H1 (cell line): ENCODE results near the gene NIT2. TPM values are rescaled to one million over a fixed set of nuclear protein-coding genes. Genes with fewer than 3 reads are reported as not detected.

Source experiments
- CTCF ChIA-PET: fragments of 300-600 bp; sonication (Branson Sonifier 250); formaldehyde crosslinking; loops from one replicate; lab custom pipeline; 2021; ENCODE audit not compliant: partially characterized antibody; lab: Charles Lee
- POLR2A ChIA-PET: fragments of 300-600 bp; sonication (Branson Sonifier 250); formaldehyde crosslinking; loops from one replicate; lab custom pipeline; 2021; ENCODE audit warnings: inconsistent platforms; ENCODE audit not compliant: partially characterized antibody; lab: Charles Lee
- DNase-seq, 2 experiments: peaks; one replicate each; pipeline versions ENCODE4 v3.0.0 to v3.0.0-alpha.2; 2010 to 2022; ENCODE audit warnings: low spot score in 2 of 2, low read depth in 1 of 2, mixed read lengths in 1 of 2
- FAIRE-seq: peaks from 2 replicates; lab custom pipeline; 2011; peaks lifted over from hg19 to GRCh38; lab: Jason Lieb, UNC
- H2AFZ ChIP-seq: 2 replicates; pipeline ENCODE4 v1.8.1; 2012; ENCODE audit warnings: low read length, inconsistent platforms
- H2AK5ac ChIP-seq: 2 replicates; pipeline ENCODE4 v1.6.1; 2013; ENCODE audit warnings: low read depth, low read length
- H2BK120ac ChIP-seq: replicated peaks from 2 replicates; pipeline ENCODE3; 2013; ENCODE audit warnings: low read depth, low read length, inconsistent platforms
- H2BK12ac ChIP-seq: 2 replicates; pipeline ENCODE4 v1.6.1; 2013; ENCODE audit warnings: low read depth, low read length
- H2BK15ac ChIP-seq: 2 replicates; pipeline ENCODE4 v1.6.1; 2013; ENCODE audit warnings: low read length
- H2BK20ac ChIP-seq: 2 replicates; pipeline ENCODE4 v1.6.1; 2013; ENCODE audit warnings: low read length
- H2BK5ac ChIP-seq: 2 replicates; pipeline ENCODE4 v1.6.1; 2013; ENCODE audit warnings: low read depth, low read length
- H3K14ac ChIP-seq: 2 replicates; pipeline ENCODE4 v1.6.1; 2013; ENCODE audit warnings: inconsistent platforms; ENCODE audit not compliant: insufficient read length
- H3K18ac ChIP-seq: 2 replicates; pipeline ENCODE4 v1.6.1; 2013; ENCODE audit warnings: low read length; ENCODE audit errors: extremely low read depth
- H3K23ac ChIP-seq: 2 replicates; pipeline ENCODE4 v1.6.1; 2013; ENCODE audit warnings: inconsistent platforms; ENCODE audit not compliant: insufficient read length
- H3K23me2 ChIP-seq: 2 replicates; pipeline ENCODE4 v1.6.1; 2013; ENCODE audit warnings: low read depth, low read length
- H3K27ac ChIP-seq: 2 replicates; pipeline ENCODE4 v1.6.1; 2011; ENCODE audit warnings: low read depth, low read length, inconsistent platforms
- H3K27me3 ChIP-seq, 4 experiments: replicated peaks in 1 of 4; 1 replicate in 1 of 4; 2 replicates in 3 of 4; pipeline versions ENCODE4 v1.6.1 to v1.8.1; 2011 to 2013; ENCODE audit warnings: low read length in 3 of 4, mild to moderate bottlenecking in 3 of 4, inconsistent platforms in 2 of 4, mixed read lengths in 2 of 4, moderate library complexity in 1 of 4; ENCODE audit not compliant: control insufficient read depth in 3 of 4, insufficient read depth in 3 of 4; ENCODE audit errors: extremely low read depth in 1 of 4
- H3K36me3 ChIP-seq, 4 experiments: 2 replicates each; pipeline versions ENCODE4 v1.6.1 to v1.8.1; 2011 to 2013; ENCODE audit warnings: mild to moderate bottlenecking in 4 of 4, low read length in 3 of 4, moderate library complexity in 2 of 4, control low read depth in 1 of 4, inconsistent platforms in 1 of 4; ENCODE audit not compliant: insufficient read depth in 4 of 4, control insufficient read depth in 2 of 4
- H3K4ac ChIP-seq: replicated peaks from 2 replicates; pipeline ENCODE3; 2013; ENCODE audit warnings: low read length, low read depth, mixed read lengths, inconsistent platforms; ENCODE audit not compliant: insufficient read length
- H3K4me1 ChIP-seq, 4 experiments: replicated peaks in 1 of 4; 1 replicate in 1 of 4; 2 replicates in 3 of 4; pipeline versions ENCODE4 v1.6.1 to v1.8.1; 2011 to 2013; ENCODE audit warnings: low read length in 3 of 4, inconsistent platforms in 2 of 4, mixed read lengths in 1 of 4; ENCODE audit not compliant: insufficient read depth in 4 of 4, control insufficient read depth in 3 of 4
- H3K4me2 ChIP-seq, 2 experiments: 2 replicates each; pipeline versions ENCODE4 v1.6.1 to v1.8.1; 2011 to 2013; ENCODE audit warnings: low read depth in 2 of 2, low read length in 2 of 2, control low read depth in 1 of 2, inconsistent platforms in 1 of 2, mild to moderate bottlenecking in 1 of 2; ENCODE audit not compliant: insufficient read depth in 1 of 2
- H3K4me3 ChIP-seq, 4 experiments: fragments of 200-600, 300-600 bp in 1 of 4; sonication (generic), shearing (Covaris generic), sonication (Bioruptor Twin) in 1 of 4; 2 replicates each; pipeline versions ENCODE4 v1.5.1 to v1.8.1; 2011 to 2016; ENCODE audit warnings: low read length in 4 of 4, low read depth in 3 of 4, control low read depth in 2 of 4, inconsistent platforms in 2 of 4, mild to moderate bottlenecking in 2 of 4, mixed read lengths in 1 of 4, moderate library complexity in 1 of 4; ENCODE audit not compliant: insufficient read depth in 2 of 4; ENCODE audit errors: extremely low read depth in 1 of 4
- H3K56ac ChIP-seq: replicated peaks from 2 replicates; pipeline ENCODE3; 2013; ENCODE audit warnings: low read depth, mild to moderate bottlenecking, mixed read lengths, low read length, inconsistent platforms; ENCODE audit not compliant: insufficient read length
- H3K79me1 ChIP-seq: 2 replicates; pipeline ENCODE4 v1.6.1; 2013; ENCODE audit warnings: low read depth, low read length, control low read depth
- H3K79me2 ChIP-seq, 2 experiments: 2 replicates each; pipeline versions ENCODE4 v1.6.1 to v1.8.1; 2012 to 2013; ENCODE audit warnings: low read length in 2 of 2, mild to moderate bottlenecking in 2 of 2, inconsistent platforms in 1 of 2; ENCODE audit not compliant: insufficient read depth in 2 of 2, control insufficient read depth in 1 of 2
- H3K9ac ChIP-seq, 4 experiments: replicated peaks in 1 of 4; 1 replicate in 1 of 4; 2 replicates in 3 of 4; pipeline versions ENCODE4 v1.6.1 to v1.8.1; 2011 to 2013; ENCODE audit warnings: low read depth in 3 of 4, low read length in 3 of 4, control low read depth in 2 of 4, mild to moderate bottlenecking in 2 of 4, moderate library complexity in 2 of 4, inconsistent platforms in 1 of 4; ENCODE audit errors: extremely low read depth in 1 of 4
- H3K9me3 ChIP-seq, 2 experiments: 2 replicates each; pipeline versions ENCODE4 v1.6.1 to v1.8.1; 2012 to 2013; ENCODE audit warnings: mild to moderate bottlenecking in 2 of 2, moderate library complexity in 2 of 2, control low read depth in 1 of 2, inconsistent platforms in 1 of 2, low read depth in 1 of 2, low read length in 1 of 2, mixed read lengths in 1 of 2; ENCODE audit not compliant: insufficient read depth in 2 of 2
- H4K20me1 ChIP-seq, 2 experiments: replicated peaks in 1 of 2; 2 replicates each; pipeline versions ENCODE3 to v1.8.1; 2011 to 2013; ENCODE audit warnings: inconsistent platforms in 2 of 2, low read length in 2 of 2, mild to moderate bottlenecking in 1 of 2; ENCODE audit not compliant: insufficient read depth in 2 of 2, control insufficient read depth in 1 of 2
- H4K5ac ChIP-seq: 2 replicates; pipeline ENCODE4 v1.6.1; 2013; ENCODE audit warnings: low read length, low read depth, mixed read lengths, inconsistent platforms; ENCODE audit not compliant: insufficient read length
- H4K8ac ChIP-seq: 2 replicates; pipeline ENCODE4 v1.8.0; 2013; ENCODE audit warnings: mild to moderate bottlenecking, moderate library complexity, low read length, inconsistent platforms; ENCODE audit not compliant: insufficient read depth; ENCODE audit errors: extremely low read depth
- H4K91ac ChIP-seq: replicated peaks from 2 replicates; pipeline ENCODE3; 2013; ENCODE audit warnings: low read length, mixed read lengths, inconsistent platforms; ENCODE audit not compliant: insufficient read length
- ATF3 ChIP-seq: IDR thresholded peaks from 2 replicates; pipeline ENCODE4 v1.6.1; 2011; ENCODE audit warnings: low read depth, mild to moderate bottlenecking, low read length; ENCODE audit not compliant: insufficient read depth
- EGR1 ChIP-seq: IDR thresholded peaks from 2 replicates; pipeline ENCODE4 v1.6.1; 2011; ENCODE audit warnings: low read depth, low read length, borderline replicate concordance
- NRF1 ChIP-seq: IDR thresholded peaks from 2 replicates; pipeline ENCODE4 v1.6.1; 2011; ENCODE audit warnings: mild to moderate bottlenecking, low read depth, low read length, improper control_type of control experiment
- WGBS, 2 experiments: shearing (Covaris generic) in 1 of 2; methylation state at CpG; one replicate each; pipeline versions ENCODE4 v1.1.6 to v1.1.7; 2013 to 2015; ENCODE audit warnings: low lambda C conversion rate in 2 of 2, mixed read lengths in 2 of 2, inconsistent platforms in 1 of 2, low coverage in 1 of 2, missing lambda C conversion rate in 1 of 2; ENCODE audit not compliant: insufficient replicate concordance in 2 of 2, insufficient coverage in 1 of 2, insufficient read length in 1 of 2; ENCODE audit errors: extremely low coverage in 1 of 2, missing lambda C conversion rate in 1 of 2; 5-methylcytosine and 5-hydroxymethylcytosine counted together
- polyA plus RNA-seq, 7 experiments: library from polyadenylated mRNA; depleted of rRNA in 3 of 7; stranded (reverse) in 5 of 7; unstranded in 2 of 7; fragments of >200 nt in 5 of 7; fragments of 200-250 nt in 2 of 7; gene quantifications; 1 replicate in 5 of 7; 2 replicates in 1 of 7; 4 replicates in 1 of 7; pipeline versions ENCODE4 v1.2.1 to v1.2.3, GENCODE V29; 2011 to 2013; ENCODE audit warnings: missing spikeins in 2 of 7, mixed read lengths in 2 of 7
- total RNA-seq: library from RNA; stranded (reverse); fragmentation: NEBNext Ultra II Directional; extraction: Animal tissue kit (Norgen Biotek cat#: 25700); gene quantifications from 2 replicates; pipeline ENCODE4 v1.2.1, GENCODE V29; 2021

The NIT2 gene
- total and polyA plus RNA-seq, 2 of the 8 experiments (the other 6 are each of a cell fraction or from before 2014, with no cell fraction given): 15.2 to 25.3 TPM

GRCh38 chr3:100289339-100289738, 45.2 kb upstream of the NIT2 start:
- Histone ChIP-seq H3K27ac (no peak overlapping the region), H2BK15ac (no peak overlapping the region), H3K4me3 (no peak overlapping the region), H2BK20ac (no peak overlapping the region), H3K9ac (no peak overlapping the region), H3K36me3 (peaks cover 0 to 3% (median 0%) of the 10 kb centered on the region in 4 experiments; a peak in 2 of 8 replicates), H4K8ac (no peak overlapping the region), H3K4me1 (no peaks in the 10 kb centered on the region), H4K20me1 (no peaks in the 10 kb centered on the region), H2AFZ (no peak overlapping the region), H3K9me3 (no peaks in the 10 kb centered on the region), H3K14ac (no peak overlapping the region), H2BK5ac (no peak overlapping the region), H2BK120ac (no peak overlapping the region), H3K18ac (no peak overlapping the region), H4K91ac (no peak overlapping the region), H3K56ac (no peak overlapping the region), H3K23me2 (no peaks in the 10 kb centered on the region), H3K4me2 (no peak overlapping the region), H3K27me3 (no peaks in the 10 kb centered on the region), H3K4ac (no peak overlapping the region), H4K5ac (no peak overlapping the region), H3K79me2 (no peaks in the 10 kb centered on the region), H3K23ac (no peak overlapping the region), H2BK12ac (no peak overlapping the region), H3K79me1 (no peaks in the 10 kb centered on the region), H2AK5ac (no peak overlapping the region)
- ChIA-PET CTCF (no interaction called here), POLR2A (no interaction called here)
- FAIRE-seq: no peak
- 88% methylated on average over 2 of the region's 2 CpGs; no CpG with 5 or more reads in 1 of the 2 experiments for WGBS, 2 experiments
- TF ChIP-seq ATF3: no peak
- TF ChIP-seq NRF1: no peak
- TF ChIP-seq EGR1: no peak
- no peak for DNase-seq
